SJCRH30 (cell line): ENCODE results near the gene RBBP5. TPM values are rescaled to one million over a fixed set of nuclear protein-coding genes. Genes with fewer than 3 reads are reported as not detected.
A peak's percentile ranks its signal among the peaks of the same experiment; 100 is the strongest.

Experiments
- DNase-seq, 2 experiments: peaks; one replicate each; pipeline ENCODE4 v3.0.0-alpha.2; 2015 to 2020
- H3K27ac ChIP-seq: fragments of 250-450 bp; sonication (Bioruptor Pico); 2 replicates; pipeline ENCODE4 v1.5.1; 2020; ENCODE audit warnings: mild to moderate bottlenecking, moderate library complexity
- H3K27me3 ChIP-seq: fragments of 250-450 bp; sonication (Bioruptor Pico); 2 replicates; pipeline ENCODE4 v1.5.1; 2020; ENCODE audit warnings: mild to moderate bottlenecking, moderate library complexity
- H3K36me3 ChIP-seq: fragments of 250-450 bp; sonication (Bioruptor Pico); 2 replicates; pipeline ENCODE4 v1.5.1; 2020; ENCODE audit warnings: mild to moderate bottlenecking, moderate library complexity
- H3K4me1 ChIP-seq: fragments of 250-450 bp; sonication (Bioruptor Pico); 2 replicates; pipeline ENCODE4 v1.5.1; 2020; ENCODE audit warnings: mild to moderate bottlenecking, moderate library complexity
- H3K4me3 ChIP-seq: fragments of 250-450 bp; sonication (Bioruptor Pico); 2 replicates; pipeline ENCODE4 v1.5.1; 2020; ENCODE audit warnings: mild to moderate bottlenecking, moderate library complexity
- H3K9me3 ChIP-seq: fragments of 250-450 bp; sonication (Bioruptor Pico); replicated peaks from 2 replicates; pipeline ENCODE4 v1.5.1; 2020; ENCODE audit warnings: mild to moderate bottlenecking, moderate library complexity
- total RNA-seq: library from RNA; depleted of rRNA; stranded (reverse); fragments of >200 nt; shearing (Covaris generic); gene quantifications from 2 replicates; pipeline ENCODE4 v1.2.3, GENCODE V29; 2014; rRNA removed

The RBBP5 gene
- total RNA-seq, 1 experiment from 2014 or later, result 33.8 TPM

DNA sequence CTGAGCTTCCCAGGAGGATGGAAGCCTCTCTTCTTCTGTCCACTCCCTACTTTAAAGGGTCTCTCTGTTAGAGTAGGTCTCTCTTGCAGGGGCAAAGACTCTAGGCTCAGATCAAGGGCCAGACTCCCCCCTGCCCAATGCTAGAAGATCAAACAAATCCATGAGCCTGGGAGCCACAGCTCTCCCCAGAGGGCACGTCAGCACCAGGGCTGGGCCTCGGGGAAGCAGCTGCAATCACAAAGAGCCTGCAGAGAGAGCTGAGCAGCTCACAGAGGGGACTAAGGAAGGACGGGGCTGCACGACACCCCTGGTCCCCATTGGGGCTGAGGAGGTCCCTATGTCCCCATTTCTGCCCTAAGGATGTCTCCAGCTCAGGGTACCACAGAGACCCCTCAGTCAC is 74.9 kb downstream of the RBBP5 start:
- H3K36me3 ChIP-seq, result no peaks in the 10 kb centered on the region
- no peaks in the 10 kb centered on the region for H3K9me3 ChIP-seq
- H3K4me1 ChIP-seq, result peaks cover 8% of the 10 kb centered on the region; the same call in 1 of the 2 replicates
- peaks cover 50% of the 10 kb centered on the region for H3K27me3 ChIP-seq
- H3K4me3 ChIP-seq, result no peak overlapping the region
- no peak overlapping the region for H3K27ac ChIP-seq
- peak; percentile 40 to 51 for DNase-seq

DNA sequence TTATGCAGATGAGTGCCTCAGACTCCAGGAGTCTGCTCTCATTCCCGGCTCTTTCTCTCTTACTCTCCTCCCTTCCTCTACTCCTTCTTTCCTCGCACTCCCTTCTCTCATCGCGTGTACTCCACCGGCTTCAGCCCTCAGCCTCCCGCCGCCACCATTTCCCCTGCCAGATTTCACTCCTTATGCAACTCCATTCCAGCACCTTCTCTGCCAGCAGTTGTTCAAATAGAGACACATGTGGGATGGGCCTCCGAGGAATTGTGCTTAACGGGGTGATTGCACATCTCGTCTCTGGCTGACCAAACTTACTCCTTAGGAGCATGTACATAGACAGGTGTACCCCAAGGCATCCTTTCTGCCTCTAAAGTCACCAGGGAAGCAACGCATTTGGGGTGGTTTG is 76.6 kb downstream of the RBBP5 start:
- Histone ChIP-seq H3K27me3 (peaks cover 48% of the 10 kb centered on the region), H3K9me3 (no peaks in the 10 kb centered on the region)

DNA sequence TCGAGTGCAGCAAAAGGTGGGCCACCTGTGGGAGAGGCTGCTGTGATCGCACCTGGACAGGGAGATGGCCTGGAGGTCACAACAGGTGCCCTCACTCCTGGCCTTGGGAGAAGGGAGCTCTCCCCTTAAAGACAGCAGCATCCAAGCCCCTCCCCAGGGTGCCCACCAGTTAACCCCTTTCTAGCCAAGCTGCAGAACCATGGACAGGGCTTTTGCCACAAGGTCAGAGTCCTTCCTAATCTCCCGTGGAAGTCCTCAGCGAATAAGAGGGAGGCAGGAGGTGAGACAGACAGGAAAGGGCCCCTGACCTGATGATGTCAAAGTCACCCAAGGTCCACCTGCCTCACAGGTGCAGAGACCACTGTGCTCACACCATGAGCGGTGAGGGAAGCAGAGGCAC is 77.0 kb downstream of the RBBP5 start:
- Histone ChIP-seq H3K36me3 (no peaks in the 10 kb centered on the region), H3K9me3 (no peaks in the 10 kb centered on the region), H3K27me3 (peaks cover 45% of the 10 kb centered on the region), H3K4me3 (no peak overlapping the region), H3K4me1 (peaks cover 21% of the 10 kb centered on the region), H3K27ac (no peak overlapping the region)
- peak in 1 of 2 experiments; percentile 30 for DNase-seq

More for the DNA sequence above, 76.6 kb downstream of the RBBP5 start:
- Histone ChIP-seq H3K4me1 (peaks cover 21% of the 10 kb centered on the region), H3K4me3 (no peak overlapping the region), H3K36me3 (no peaks in the 10 kb centered on the region), H3K27ac (no peak overlapping the region)
- no peak for DNase-seq

DNA sequence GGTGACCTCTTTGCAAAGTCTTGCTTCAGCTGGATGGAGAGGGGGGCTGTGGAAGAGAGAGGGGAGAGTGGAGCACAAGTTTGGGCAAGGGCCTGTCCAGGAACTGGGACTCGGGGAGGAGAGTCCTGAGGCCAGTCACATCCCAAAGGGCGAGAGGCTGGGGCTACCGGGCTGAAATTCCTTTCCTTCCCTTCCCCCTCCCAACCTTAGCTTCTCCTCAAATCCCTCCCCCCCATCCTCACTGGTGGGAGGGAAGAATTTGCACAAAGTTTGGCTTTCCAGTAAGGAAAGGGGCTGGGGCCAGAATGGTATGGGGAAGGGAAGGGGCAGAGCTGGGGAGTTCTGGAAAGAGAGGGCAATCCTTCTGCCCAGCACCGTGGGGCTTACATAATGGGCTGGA is 77.9 kb downstream of the RBBP5 start:
- no peak overlapping the region for H3K27ac ChIP-seq
- no peaks in the 10 kb centered on the region for H3K36me3 ChIP-seq
- DNase-seq, result no peak
- peaks cover 42% of the 10 kb centered on the region for H3K27me3 ChIP-seq
- H3K9me3 ChIP-seq, result no peaks in the 10 kb centered on the region
- peaks cover 21% of the 10 kb centered on the region for H3K4me1 ChIP-seq
- no peak overlapping the region for H3K4me3 ChIP-seq

DNA sequence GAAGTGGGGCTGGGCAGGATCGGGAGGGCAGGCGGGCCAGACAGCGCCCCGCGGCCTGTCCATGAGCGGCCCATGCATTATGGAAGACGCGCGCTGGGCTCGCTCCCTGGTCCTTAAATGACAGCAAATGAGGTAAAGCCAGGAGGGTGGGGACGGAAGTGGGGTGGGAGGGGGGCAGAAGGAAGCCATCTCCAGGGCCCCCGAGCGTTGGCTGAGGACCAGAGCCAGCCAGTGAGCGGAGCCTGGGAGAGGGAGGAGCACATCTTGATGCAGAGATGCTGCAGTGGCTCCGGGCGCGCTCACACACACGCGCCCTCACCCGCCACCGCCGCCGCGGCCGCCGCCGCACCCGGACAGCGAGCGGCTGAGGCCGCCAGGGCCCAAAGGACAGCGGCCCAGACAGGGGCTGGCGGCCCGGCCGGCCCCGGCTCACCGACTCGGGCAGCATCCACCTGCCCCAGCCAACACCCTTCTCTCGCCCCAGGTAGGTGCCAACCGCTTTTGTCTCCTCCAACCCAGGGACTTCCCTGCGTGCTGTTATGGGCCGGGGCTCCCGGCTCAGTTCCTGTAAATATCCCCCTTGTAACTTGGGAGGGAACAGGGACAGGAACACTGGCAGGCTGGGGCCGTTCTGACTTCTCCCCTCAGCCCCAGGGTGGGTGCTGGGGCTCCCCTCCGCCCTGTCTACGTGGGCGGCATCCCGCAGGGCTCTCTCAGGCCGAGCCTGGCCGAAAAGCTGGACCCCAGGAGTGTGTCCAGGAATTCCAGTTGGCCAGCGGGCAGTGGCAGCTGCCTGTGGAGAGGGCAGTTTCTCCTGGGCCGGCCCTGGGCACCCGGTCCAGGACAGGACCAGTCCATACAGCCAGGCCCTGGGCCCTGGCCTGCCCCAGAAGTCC is 78.6 kb downstream of the RBBP5 start, which contains the start of gene CNTN2:
TSS of gene CNTN2 (plus strand) at position 302 of the 896 bp plus-strand sequence. CDS start 9,974 bp downstream, outside the sequence.
- peaks cover 21% of the 10 kb centered on the region for H3K4me1 ChIP-seq
- H3K27me3 ChIP-seq, result peaks cover 42% of the 10 kb centered on the region
- no peaks in the 10 kb centered on the region for H3K9me3 ChIP-seq
- peak; percentile 53 to 56 for DNase-seq
- H3K36me3 ChIP-seq, result no peaks in the 10 kb centered on the region
- H3K27ac ChIP-seq, result no peak within 1 kb of the TSS
- peak within 1 kb of the TSS; percentile 25 for H3K4me3 ChIP-seq

DNA sequence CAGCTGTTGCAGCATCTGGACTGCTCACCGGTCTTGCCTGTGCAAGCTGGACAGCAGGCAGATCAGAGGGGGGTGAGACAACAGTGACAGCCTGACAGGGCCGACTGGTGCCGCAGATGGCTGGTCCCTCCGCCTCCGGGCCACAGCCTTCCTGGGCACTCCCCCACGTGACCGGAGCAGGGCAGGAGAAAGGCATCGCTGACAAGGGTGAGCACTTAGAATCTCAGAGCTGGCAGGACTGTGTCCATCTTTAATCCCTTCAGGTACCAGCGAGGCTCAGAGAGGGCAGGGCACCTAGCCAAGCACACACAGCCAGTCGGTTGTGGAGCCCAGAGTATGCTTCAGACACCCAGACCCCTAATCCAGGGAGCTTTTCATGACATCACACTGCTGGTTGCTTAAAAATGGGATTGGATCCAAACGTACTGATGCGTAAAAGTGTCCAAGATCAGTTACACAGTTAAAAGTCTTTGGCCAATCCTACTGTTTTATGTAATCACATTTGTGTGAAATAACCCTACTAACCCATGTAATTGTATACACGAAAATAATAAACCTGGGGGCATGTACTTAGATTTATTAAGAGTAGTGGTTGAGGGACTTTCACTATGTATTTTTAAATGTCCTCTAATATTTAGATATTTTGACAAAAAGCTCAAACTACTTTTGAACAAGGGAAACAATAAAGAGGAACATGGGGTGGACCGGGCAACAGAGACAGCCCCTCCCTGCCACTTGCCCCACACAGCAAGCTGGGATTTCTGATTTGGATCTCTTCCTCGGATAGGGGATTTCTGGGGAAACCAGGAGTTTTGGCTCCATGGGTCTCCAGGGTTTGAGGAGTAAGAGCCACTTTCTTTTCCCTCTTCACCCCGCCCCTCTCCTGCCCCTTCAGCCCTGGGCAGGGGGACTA is 79.5 kb downstream of the RBBP5 start:
- Histone ChIP-seq H3K27me3 (peaks cover 42% of the 10 kb centered on the region), H3K9me3 (no peaks in the 10 kb centered on the region), H3K36me3 (no peaks in the 10 kb centered on the region), H3K4me3 (peak overlapping the region; percentile 19; the same call in 1 of the 2 replicates), H3K27ac (no peak overlapping the region), H3K4me1 (peaks cover 21% of the 10 kb centered on the region)
- DNase-seq, result peak in 1 of 2 experiments; percentile 26

DNA sequence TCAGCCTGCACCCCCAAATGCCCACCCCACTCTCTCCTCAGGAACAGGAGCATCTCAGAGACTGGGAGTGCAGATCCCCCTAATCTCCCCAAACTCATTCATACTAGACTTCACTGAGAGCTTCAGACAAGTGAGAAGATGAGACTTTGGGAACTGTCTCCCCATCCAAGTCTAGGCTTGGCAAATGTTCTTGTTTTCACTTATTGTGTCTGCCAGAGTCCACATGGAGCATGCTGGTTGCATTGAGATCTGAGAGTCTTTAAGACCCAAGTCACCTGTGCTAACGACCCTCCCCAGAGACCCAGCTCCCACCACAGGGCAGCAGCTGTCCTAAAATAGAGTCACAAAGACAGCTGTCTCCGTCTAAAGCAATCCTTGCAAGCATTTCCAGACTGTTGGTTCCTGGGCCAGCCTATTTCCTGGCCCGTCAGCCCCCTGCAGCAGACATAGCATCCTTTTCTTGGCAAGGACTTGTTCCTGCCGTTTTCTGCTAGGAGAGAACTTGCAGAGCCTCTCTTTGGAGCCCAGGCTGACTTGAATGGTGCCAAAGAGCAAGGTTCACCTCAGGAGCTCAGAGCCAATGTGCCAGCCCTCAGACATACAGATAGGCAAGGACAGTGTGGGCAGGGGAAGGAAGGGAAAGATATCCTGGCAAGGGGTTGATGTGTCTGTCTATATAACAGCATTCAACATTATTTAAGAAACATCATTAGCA is 80.6 kb downstream of the RBBP5 start:
- Histone ChIP-seq H3K4me1 (peaks cover 21% of the 10 kb centered on the region), H3K9me3 (no peaks in the 10 kb centered on the region), H3K4me3 (no peak overlapping the region), H3K27me3 (peaks cover 37% of the 10 kb centered on the region), H3K27ac (no peak overlapping the region), H3K36me3 (no peaks in the 10 kb centered on the region)
- peak; percentile 59 to 74 for DNase-seq

DNA sequence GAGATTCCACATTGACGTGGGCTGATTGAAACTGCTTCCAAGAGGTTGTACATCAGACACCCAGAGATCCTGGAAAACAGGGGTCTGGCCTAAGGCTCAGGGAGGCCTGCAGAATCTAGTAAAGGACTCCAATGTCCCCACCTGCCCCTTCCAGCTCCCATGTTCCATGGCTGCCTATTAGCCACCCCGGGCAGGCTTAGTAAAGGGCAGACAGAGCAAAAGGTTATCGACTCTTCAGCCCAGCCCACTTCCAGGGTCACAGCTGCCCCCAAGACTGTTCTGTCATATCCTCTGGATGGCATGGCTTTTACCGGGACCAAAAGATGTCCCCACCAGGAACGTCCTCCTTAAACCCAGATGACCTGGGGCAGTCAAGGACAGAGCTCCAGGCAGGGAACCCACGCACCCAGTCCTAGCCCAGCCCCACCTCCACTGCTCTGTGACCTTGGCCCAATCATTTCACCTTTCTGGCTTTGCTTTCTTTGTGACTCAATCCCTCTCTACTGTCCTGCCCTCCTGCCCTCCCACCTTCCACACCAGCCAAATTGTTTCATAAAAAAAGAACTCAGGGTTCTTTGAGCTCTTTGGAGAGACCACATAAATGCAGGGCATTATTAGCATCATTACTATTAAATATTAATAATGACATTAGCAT is 83.5 kb downstream of the RBBP5 start:
- H3K27me3 ChIP-seq, result peaks cover 12% of the 10 kb centered on the region

DNA sequence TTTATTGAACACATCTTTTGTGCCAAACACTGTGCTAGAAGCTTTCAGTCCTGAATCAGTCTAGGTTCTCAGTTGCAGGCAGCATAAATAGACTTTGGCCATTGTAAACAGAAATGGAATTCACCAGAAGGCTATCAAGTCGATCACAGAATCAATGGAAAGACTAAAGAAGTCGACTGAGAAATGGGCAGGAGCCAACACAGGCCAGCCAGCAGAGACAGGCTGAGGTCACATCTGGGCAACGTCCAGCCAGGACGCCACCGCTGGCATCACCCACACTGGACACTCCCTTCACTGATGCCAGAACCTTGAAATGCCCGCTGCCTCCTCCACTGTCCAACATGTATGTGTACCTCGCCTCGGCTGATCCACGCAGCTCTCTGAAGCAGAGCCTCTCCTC is 84.2 kb downstream of the RBBP5 start:
- Histone ChIP-seq H3K36me3 (no peaks in the 10 kb centered on the region), H3K9me3 (no peaks in the 10 kb centered on the region), H3K27me3 (peaks cover 9% of the 10 kb centered on the region; the same call in 1 of the 2 replicates), H3K4me1 (peaks cover 20% of the 10 kb centered on the region), H3K4me3 (no peak overlapping the region), H3K27ac (no peak overlapping the region)
- no peak for DNase-seq

More for the DNA sequence above, 83.5 kb downstream of the RBBP5 start:
- H3K4me1 ChIP-seq, result peaks cover 21% of the 10 kb centered on the region
- H3K9me3 ChIP-seq, result no peaks in the 10 kb centered on the region
- no peak overlapping the region for H3K27ac ChIP-seq
- DNase-seq, result no peak
- no peak overlapping the region for H3K4me3 ChIP-seq
- no peaks in the 10 kb centered on the region for H3K36me3 ChIP-seq

Other genes starting within 250 kb of the RBBP5 start
- gene CNTN2, start 78.8 kb downstream of the RBBP5 start, total RNA-seq, result 0.08 and 0.36 TPM in 2 replicates
- 3.9 and 4.5 TPM in 2 replicates for gene TMEM81, start 37.5 kb downstream of the RBBP5 start, total RNA-seq
- gene DSTYK, start 89.7 kb upstream of the RBBP5 start, total RNA-seq, result 9.2 TPM in 2 replicates
- 5.2 and 5.5 TPM in 2 replicates for gene TMCC2, start 106.0 kb upstream of the RBBP5 start, total RNA-seq
- 2.1 and 2.2 TPM in 2 replicates for gene NUAK2, start 199.8 kb upstream of the RBBP5 start, total RNA-seq
- not detected in 2 replicates for gene KLHDC8A, start 234.9 kb upstream of the RBBP5 start, total RNA-seq